Measurements from ENCODE around the gene FER.

- no peak for TF ChIP-seq CTCF (IDR thresholded peaks at IDR 0.05)
- no peak for TF ChIP-seq POLR2A (IDR thresholded peaks at IDR 0.05)
Observed at GRCh38 chr5:109003928-109004327, 256.2 kb downstream of the FER start.
